H1 (cell line): Measurements from ENCODE around the gene EGF. TPM values are rescaled to one million over a fixed set of nuclear protein-coding genes. Genes with fewer than 3 reads are reported as not detected.

Experiments
- BACH1 ChIP-seq: IDR thresholded peaks from 2 replicates; pipeline ENCODE4 v1.6.1; 2012; ENCODE audit warnings: low read length, improper control_type of control experiment
- CBX8 ChIP-seq: fragments of 300-800, 300-1000 bp; sonication (generic); IDR thresholded peaks from 2 replicates; pipeline ENCODE4 v1.7.1; 2016; ENCODE audit warnings: low read depth, low read length, borderline replicate concordance
- EGR1 ChIP-seq: IDR thresholded peaks from 2 replicates; pipeline ENCODE4 v1.6.1; 2011; ENCODE audit warnings: low read depth, low read length, borderline replicate concordance
- RAD21 ChIP-seq, 2 experiments: IDR thresholded peaks in 1 of 2; conservative IDR thresholded peaks in 1 of 2; 2 replicates each; pipeline ENCODE4 v1.6.1; 2011; ENCODE audit warnings: low read depth in 2 of 2, low read length in 2 of 2, improper control_type of control experiment in 1 of 2, inconsistent platforms in 1 of 2, mild to moderate bottlenecking in 1 of 2, moderate library complexity in 1 of 2
- polyA plus RNA-seq, 7 experiments: library from polyadenylated mRNA; depleted of rRNA in 3 of 7; stranded (reverse) in 5 of 7; unstranded in 2 of 7; fragments of >200 nt in 5 of 7; fragments of 200-250 nt in 2 of 7; gene quantifications; 1 replicate in 5 of 7; 2 replicates in 1 of 7; 4 replicates in 1 of 7; pipeline versions ENCODE4 v1.2.1 to v1.2.3, GENCODE V29; 2011 to 2013; ENCODE audit warnings: missing spikeins in 2 of 7, mixed read lengths in 2 of 7
- total RNA-seq: library from RNA; stranded (reverse); fragmentation: NEBNext Ultra II Directional; extraction: Animal tissue kit (Norgen Biotek cat#: 25700); gene quantifications from 2 replicates; pipeline ENCODE4 v1.2.1, GENCODE V29; 2021

EGF gene
- total and polyA plus RNA-seq, 2 of the 8 experiments (the other 6 are each of a cell fraction or from before 2014, with no cell fraction given) = 1.5 to 2.6 TPM

DNA sequence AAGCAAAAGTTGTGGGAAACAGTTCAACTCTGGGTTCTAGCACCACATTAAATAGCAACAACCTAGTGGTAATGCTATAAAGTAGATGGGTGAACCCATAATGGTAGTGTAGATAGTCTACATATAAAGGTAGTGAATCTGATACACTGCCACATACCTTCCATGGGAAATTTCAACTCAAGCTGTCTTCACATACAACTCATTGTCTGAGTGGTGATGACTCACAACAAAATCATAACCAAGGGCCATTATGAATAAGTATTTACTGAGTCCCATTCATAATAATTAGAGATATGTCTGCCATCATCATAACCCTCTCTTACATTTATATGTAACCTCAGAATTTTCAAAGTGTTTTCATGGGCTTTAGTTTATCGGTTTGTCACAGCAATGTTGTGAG is 34.8 kb downstream of the EGF start (continued):
- TF ChIP-seq CBX8 (no peak), EGR1 (no peak), BACH1 (no peak), RAD21 (IDR thresholded peaks at IDR 0.05 in 1 of 2, conservative IDR thresholded peaks at IDR 0.05 in 1 of 2; ENCODE audit: low read depth in 2 of 2, low read length in 2 of 2) (no peak)
